Mesenchymal stem cell (in vitro differentiated cells and primary cell): Measurements from ENCODE around the gene NKX6-1. TPM values are rescaled to one million over a fixed set of nuclear protein-coding genes. Genes with fewer than 3 reads are reported as not detected.

Source experiments
- small RNA-seq: library from polyadenylated mRNA; stranded (forward); fragments of <200 nt; extraction: miRNeasy Mini kit (QIAGEN cat#:217004); gene quantifications from one replicate; pipeline ENCODE3, GENCODE V24; 2013; ENCODE audit warnings: low read depth

Gene NKX6-1

Small RNAs within 50 kb of the gene (small RNA-seq; reads per million reads assigned to genes)
- gene RPL3P13 = not detected
